ENCODE results near the gene RABGAP1L. TPM values are rescaled to one million over a fixed set of nuclear protein-coding genes. Genes with fewer than 3 reads are reported as not detected.
A peak's percentile ranks its signal among the peaks of the same experiment; 100 is the strongest.
"Not testable (repeated sequence)": the region's sequence is repeated elsewhere in the genome, so short reads cannot be mapped to it uniquely, and the experiment has no call there.

The RABGAP1L gene
- total RNA-seq, 1 donor from 2014 or later = 30.2 TPM

- Mint-ChIP-seq H3K4me1 (ENCODE audit: unreplicated experiment) (peaks cover 4% of the 10 kb centered on the region), H3K27me3 (ENCODE audit: unreplicated experiment) (no peaks in the 10 kb centered on the region), H3K9me3 (ENCODE audit: unreplicated experiment) (peaks cover 4% of the 10 kb centered on the region), H3K27ac (ENCODE audit: unreplicated experiment) (no peak overlapping the region), H3K4me3 (ENCODE audit: unreplicated experiment) (no peak overlapping the region), H3K36me3 (ENCODE audit: low read depth, unreplicated experiment) (peaks cover 10% of the 10 kb centered on the region)
- no peak for TF ChIP-seq CTCF (IDR thresholded peaks at IDR 0.05; ENCODE audit: unreplicated experiment)
- no peak for DNase-seq (ENCODE audit: low spot score)
Measured at GRCh38 chr1:174225499-174226204, 66.3 kb downstream of the RABGAP1L start.

GRCh38 chr1:174230399-174230798, 71.1 kb downstream of the RABGAP1L start:
- Mint-ChIP-seq H3K36me3 (ENCODE audit: low read depth, unreplicated experiment) (peaks cover 14% of the 10 kb centered on the region), H3K27me3 (ENCODE audit: unreplicated experiment) (no peaks in the 10 kb centered on the region), H3K4me3 (ENCODE audit: unreplicated experiment) (no peak overlapping the region), H3K9me3 (ENCODE audit: unreplicated experiment) (no peaks in the 10 kb centered on the region), H3K4me1 (ENCODE audit: unreplicated experiment) (peaks cover 4% of the 10 kb centered on the region), H3K27ac (ENCODE audit: unreplicated experiment) (no peak overlapping the region)
- DNase-seq (ENCODE audit: low spot score) = no peak
- no peak for TF ChIP-seq CTCF (IDR thresholded peaks at IDR 0.05; ENCODE audit: unreplicated experiment)

GRCh38 chr1:174232761-174233160, 73.4 kb downstream of the RABGAP1L start:
- Mint-ChIP-seq H3K27me3 (ENCODE audit: unreplicated experiment) (no peaks in the 10 kb centered on the region), H3K9me3 (ENCODE audit: unreplicated experiment) (no peaks in the 10 kb centered on the region), H3K4me3 (ENCODE audit: unreplicated experiment) (peak overlapping the region; percentile 6), H3K27ac (ENCODE audit: unreplicated experiment) (no peak overlapping the region), H3K4me1 (ENCODE audit: unreplicated experiment) (peaks cover under 1% of the 10 kb centered on the region), H3K36me3 (ENCODE audit: low read depth, unreplicated experiment) (peaks cover 14% of the 10 kb centered on the region)
- no peak for DNase-seq (ENCODE audit: low spot score)
- TF ChIP-seq CTCF (IDR thresholded peaks at IDR 0.05; ENCODE audit: unreplicated experiment) = no peak

GRCh38 chr1:174238845-174239501, 79.7 kb downstream of the RABGAP1L start:
- H3K9me3 Mint-ChIP-seq (ENCODE audit: unreplicated experiment); H3K36me3 Mint-ChIP-seq (ENCODE audit: low read depth, unreplicated experiment); DNase-seq (ENCODE audit: low spot score): not testable (repeated sequence)

GRCh38 chr1:174239541-174239940, 80.2 kb downstream of the RABGAP1L start:
- Mint-ChIP-seq H3K4me1 (ENCODE audit: unreplicated experiment) (no peaks in the 10 kb centered on the region), H3K27ac (ENCODE audit: unreplicated experiment) (no peak overlapping the region), H3K4me3 (ENCODE audit: unreplicated experiment) (no peak overlapping the region), H3K27me3 (ENCODE audit: unreplicated experiment) (no peaks in the 10 kb centered on the region), H3K36me3 (ENCODE audit: low read depth, unreplicated experiment) (peaks cover 5% of the 10 kb centered on the region), H3K9me3 (ENCODE audit: unreplicated experiment) (no peaks in the 10 kb centered on the region)
- no peak for TF ChIP-seq CTCF (IDR thresholded peaks at IDR 0.05; ENCODE audit: unreplicated experiment)
- DNase-seq (ENCODE audit: low spot score) = no peak

More at GRCh38 chr1:174238845-174239501, 79.7 kb downstream of the RABGAP1L start:
- not testable (repeated sequence) for H3K27me3 Mint-ChIP-seq (ENCODE audit: unreplicated experiment); H3K4me1 Mint-ChIP-seq (ENCODE audit: unreplicated experiment); H3K27ac Mint-ChIP-seq (ENCODE audit: unreplicated experiment)
- peak overlapping the region; percentile 21 for H3K4me3 Mint-ChIP-seq (ENCODE audit: unreplicated experiment)

Data from endothelial cell (in vitro differentiated cells).